GM19455 (cell line): ENCODE measurements around the gene CEP41.

Experiments
- ATAC-seq: cut with Tn5 transposase; IDR thresholded peaks from one replicate; pipeline ENCODE4 v1.9.1; 2021; ENCODE audit not compliant: unreplicated experiment

CEP41 gene

GRCh38 chr7:130421684-130422083 lies 19.1 kb downstream of the CEP41 start:
- no peak for ATAC-seq

- ATAC-seq: no peak
Observed at GRCh38 chr7:130420943-130421578, 19.8 kb downstream of the CEP41 start.

GRCh38 chr7:130419658-130420057 lies 21.2 kb downstream of the CEP41 start:
- ATAC-seq: no peak

GRCh38 chr7:130418306-130418705 lies 22.5 kb downstream of the CEP41 start:
- ATAC-seq: no peak

GRCh38 chr7:130417213-130417612 lies 23.6 kb downstream of the CEP41 start:
- no peak for ATAC-seq

- ATAC-seq: no peak
Observed at GRCh38 chr7:130415006-130415405, 25.8 kb downstream of the CEP41 start.

DNA sequence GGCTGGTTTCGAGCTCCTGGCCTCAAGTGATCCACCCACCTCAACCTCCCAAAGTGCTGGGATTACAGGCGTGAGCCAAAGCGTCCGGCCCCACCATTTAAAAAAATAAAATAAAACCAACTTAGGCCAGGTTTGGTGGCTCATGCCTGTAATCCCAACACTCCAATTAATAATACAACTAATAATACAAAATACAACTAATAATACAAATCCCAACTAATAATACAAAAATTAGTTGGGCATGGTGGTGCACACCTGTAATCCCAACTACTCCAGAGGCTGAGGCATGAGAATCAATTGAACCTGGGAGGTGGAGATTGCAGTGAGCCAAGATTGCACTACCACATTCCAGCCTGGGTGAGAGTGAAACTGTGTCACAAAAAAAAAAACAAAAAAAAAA lies 27.6 kb downstream of the CEP41 start:
- no peak for ATAC-seq

- no peak for ATAC-seq
Observed at GRCh38 chr7:130410868-130411541, 29.8 kb downstream of the CEP41 start.

- no peak for ATAC-seq
Observed at GRCh38 chr7:130409712-130410072, 31.1 kb downstream of the CEP41 start.

DNA sequence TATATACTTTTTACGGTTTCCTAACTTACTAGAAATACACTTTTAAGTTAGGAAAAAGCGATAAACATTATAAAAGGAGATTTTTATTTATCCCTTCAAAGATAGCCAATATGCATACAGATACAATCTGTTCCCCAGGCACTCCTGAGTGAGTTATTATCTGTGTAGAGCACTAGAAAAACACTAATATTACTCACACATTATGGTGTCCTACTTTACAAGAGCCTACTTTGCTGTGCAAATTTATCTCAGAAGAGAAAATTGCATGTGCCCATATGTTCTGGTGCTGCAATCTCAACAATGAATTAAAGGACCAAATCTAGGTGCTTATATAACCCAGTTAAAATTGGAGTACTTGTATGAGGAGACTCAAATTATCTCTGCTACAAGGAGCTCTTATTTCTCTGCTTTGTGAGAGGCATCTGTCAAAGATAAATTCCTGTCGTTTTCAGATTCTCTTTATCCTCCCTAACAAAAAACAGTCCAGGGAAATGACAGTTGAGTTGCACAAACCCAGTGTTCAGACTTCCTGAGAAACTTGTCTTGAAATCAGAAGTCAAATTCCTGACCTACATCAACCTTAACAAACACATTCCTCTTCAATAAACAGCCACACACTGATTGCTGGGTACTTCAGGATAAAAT lies 31.6 kb downstream of the CEP41 start:
- ATAC-seq: no peak

DNA sequence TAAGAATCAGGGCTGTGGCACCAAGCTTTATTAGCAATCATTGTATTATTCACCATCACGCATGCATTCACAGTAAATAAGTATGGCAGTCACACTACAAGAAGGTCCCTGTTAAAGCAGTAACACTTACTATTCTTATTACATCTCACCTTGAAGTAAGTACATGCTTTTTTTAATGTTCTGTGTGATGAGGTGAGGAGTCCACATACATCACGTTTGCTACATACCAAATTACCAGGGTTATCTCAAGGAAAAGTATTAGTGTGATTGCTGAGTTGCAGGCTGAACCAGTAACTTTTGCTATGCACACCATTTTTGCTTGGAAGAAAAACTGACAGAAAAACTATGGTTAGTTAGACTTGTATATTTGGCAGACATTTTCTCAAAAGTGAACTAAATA lies 35.8 kb downstream of the CEP41 start:
- ATAC-seq: no peak

DNA sequence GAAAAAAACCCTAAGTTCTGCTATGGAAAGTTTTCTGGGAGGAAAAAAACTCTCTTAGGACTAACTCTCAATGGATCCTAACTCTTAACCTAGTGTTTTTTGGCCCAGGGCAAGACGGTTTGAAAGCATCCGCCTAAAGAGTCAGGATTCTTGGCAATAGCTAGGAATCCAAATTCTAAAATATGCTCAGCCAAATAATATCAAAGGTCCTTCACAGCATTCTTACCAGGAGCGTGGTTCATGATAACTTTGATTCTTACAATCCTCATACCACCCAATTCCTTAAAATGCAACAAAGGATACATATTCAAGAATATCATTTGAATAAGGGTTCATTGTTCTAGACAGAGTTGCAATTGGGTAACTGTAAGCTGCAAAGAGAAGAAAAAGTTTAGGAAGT lies 39.2 kb downstream of the CEP41 start:
- no peak for ATAC-seq

DNA sequence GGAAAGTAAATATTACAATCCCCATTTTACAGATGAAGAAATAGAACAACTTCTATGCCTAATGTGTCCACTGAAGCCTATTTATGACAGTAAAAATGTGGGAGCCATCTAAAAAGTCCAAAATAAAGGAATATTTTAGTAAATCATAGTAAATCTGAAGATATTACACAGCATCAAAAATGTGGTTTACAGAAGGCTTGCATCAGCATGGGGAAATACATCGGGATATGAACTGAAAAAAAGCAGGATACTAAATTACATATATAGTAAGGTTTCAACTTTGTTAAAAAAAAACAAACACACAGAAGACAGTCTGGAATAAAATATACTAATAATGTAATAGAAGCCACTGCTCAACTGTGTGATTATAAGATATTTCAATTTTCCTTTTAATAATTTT lies 39.7 kb downstream of the CEP41 start:
- no peak for ATAC-seq

GRCh38 chr7:130400120-130400572 lies 40.7 kb downstream of the CEP41 start:
- no peak for ATAC-seq

DNA sequence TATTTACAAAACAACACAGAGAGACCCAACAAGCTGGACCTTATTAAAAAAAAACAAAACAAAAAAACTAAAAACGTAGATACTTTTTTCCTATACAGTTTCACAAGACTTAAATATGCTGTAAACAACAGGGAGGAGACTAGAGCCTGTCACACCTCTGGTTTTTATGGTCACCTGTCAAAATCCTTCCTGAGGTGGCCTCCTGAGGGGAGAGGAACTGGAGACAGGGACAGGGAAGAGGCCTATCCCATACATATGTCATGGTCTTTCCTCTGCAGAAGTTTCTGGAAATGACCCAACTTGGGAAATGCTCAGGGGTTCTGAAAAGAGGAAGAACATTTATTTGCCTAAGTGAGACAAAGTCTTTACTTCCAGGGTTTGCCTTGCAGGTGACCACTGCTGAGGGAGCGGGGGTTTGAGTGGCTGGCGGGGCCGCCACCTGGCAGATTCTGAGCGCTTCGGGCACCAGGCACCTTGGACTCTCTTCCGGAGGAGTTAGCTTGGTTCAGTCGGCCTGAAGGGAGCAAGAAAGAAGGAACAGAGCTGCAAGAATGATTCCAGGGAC lies 42.2 kb downstream of the CEP41 start:
- no peak for ATAC-seq

DNA sequence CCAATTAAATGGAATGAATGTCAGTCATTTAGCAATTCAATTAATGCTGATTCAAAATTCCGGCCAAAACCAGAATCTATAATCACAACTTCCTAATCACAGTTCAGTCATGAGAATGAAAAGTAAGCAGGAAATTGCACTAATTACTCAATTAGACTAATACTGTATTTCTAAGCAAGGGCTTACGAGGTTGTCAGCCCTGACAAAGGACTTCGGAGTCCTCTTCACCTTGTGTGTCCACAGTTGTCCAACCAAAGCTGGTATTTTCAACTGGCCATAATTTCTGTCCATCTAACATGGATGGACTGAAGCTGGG lies 43.1 kb downstream of the CEP41 start:
- no peak for ATAC-seq

- ATAC-seq: no peak
Observed at GRCh38 chr7:130397051-130397757, 43.6 kb downstream of the CEP41 start.

- ATAC-seq: no peak
Observed at GRCh38 chr7:130396109-130396508, 44.7 kb downstream of the CEP41 start.

- no peak for ATAC-seq
Observed at GRCh38 chr7:130395421-130395820, 45.4 kb downstream of the CEP41 start.

DNA sequence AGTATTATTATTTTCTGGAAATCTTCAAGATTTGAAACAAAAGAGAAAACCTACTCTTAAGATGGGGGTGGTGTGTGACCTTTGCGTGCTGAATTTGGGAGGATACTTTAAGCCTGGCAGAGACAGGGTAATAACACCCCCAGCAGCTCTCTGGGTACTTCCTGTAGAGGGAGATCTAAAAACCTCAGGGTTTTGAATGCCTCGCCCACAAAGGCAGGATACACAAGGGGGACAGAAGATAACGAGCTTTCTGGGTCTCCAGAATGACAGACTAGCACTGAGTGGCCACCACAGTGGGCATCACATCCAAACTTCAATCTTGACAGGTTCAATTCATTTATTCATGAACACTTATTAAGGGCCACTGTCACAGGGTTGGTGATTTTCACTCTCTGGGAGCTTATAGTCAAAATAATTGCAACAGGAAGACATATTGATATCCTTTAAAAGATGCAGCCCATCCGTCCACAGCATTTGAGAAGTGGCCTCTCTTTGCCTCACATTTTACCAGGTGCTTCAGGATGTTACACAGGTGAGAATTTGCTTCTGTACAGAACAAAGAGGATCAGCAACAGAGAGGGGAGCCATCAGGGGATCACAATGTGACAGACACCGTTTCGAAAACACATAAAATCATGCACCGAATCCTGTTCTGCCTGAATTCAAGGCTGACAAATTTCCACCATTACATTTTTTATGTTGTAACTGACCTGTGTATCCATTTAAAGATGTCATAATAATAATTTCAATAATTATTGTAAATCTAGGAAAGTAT lies 46.2 kb downstream of the CEP41 start:
- ATAC-seq: no peak

DNA sequence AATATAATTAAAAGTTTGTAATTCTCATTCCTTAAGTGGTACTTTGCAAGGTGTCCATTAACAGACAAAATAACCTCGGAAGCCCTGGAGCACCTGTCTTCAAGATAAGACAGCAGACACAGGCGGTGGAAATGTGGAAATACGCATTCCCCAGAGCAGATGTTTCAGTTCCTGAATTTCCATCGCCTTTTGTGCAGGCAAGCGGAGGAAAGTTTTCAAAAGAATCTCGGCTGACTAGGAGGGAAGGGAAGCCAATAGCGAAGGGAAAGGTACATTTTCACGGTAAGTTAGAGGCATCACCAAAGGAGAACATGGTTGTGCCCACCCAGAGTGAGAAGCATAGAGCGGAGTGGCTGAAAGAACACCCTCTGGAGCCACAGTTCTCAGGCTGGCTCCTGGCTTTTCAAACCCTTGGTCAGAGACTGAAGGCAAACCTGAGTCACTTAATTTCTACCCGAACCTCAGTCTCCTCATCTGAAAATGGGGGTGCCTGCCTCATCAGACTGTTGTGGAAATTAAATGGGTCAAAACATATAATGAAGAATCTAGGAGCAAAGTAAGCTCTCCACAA lies 46.9 kb downstream of the CEP41 start:
- ATAC-seq: no peak
